Stomach (tissue), 4 donors: Measurements from ENCODE around the gene MYH16.

Source experiments
- CTCF ChIP-seq, 7 experiments: fragments of 450-650 bp in 4 of 7; fragments of 200-600 bp in 3 of 7; sonication (generic) in 3 of 7; IDR thresholded peaks; one replicate each; pipeline ENCODE4 v1.5.1; 2016 to 2019; ENCODE audit warnings: antibody characterized with exemption in 7 of 7, control low read depth in 2 of 7, mild to moderate bottlenecking in 1 of 7
- EP300 ChIP-seq: sonication (generic); formaldehyde crosslinking; IDR thresholded peaks from one replicate; pipeline ENCODE4 v1.6.1; 2017; ENCODE audit warnings: antibody characterized with exemption
- POLR2A ChIP-seq, 4 donors: fragments of 450-650 bp; IDR thresholded peaks; one replicate each; pipeline ENCODE4 v1.6.1; 2016; ENCODE audit warnings: antibody characterized with exemption in 4 of 4, control low read depth in 2 of 4, mild to moderate bottlenecking in 1 of 4, moderate library complexity in 1 of 4

DNA sequence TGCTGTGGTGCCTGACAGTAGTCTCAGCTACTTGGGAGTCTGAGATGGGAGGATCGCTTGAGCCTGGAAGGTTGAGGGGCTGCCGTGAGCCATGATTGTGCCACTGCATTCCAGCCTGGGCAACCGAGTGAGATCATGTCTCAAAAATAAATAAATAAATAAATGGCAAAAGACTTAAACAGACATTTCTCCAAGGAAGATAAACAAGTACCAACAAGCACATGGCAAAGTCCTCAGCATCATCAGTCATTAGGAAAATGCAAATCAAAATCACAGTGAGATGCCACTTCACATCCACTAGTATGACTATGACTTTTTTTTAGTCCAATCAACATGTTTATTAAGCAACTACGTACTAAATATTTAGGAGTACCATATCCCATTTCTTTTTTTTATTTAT is 43.4 kb upstream of the MYH16 start:
- TF ChIP-seq CTCF (IDR thresholded peaks at IDR 0.05) (no peak), POLR2A (IDR thresholded peaks at IDR 0.05) (no peak), EP300 (no peak)
